BJ (cell line): Measurements from ENCODE around the gene RAP1GAP. TPM values are rescaled to one million over a fixed set of nuclear protein-coding genes. Genes with fewer than 3 reads are reported as not detected.

Experiments
- CTCF ChIA-PET: fragments of 350-600 bp; formaldehyde crosslinking; extraction: SDS; loops from one replicate; lab custom pipeline; 2021; ENCODE audit warnings: antibody characterized with exemption, inconsistent platforms; lab: Yijun Ruan, JAX
- POLR2A ChIA-PET: fragments of 300-600 bp; sonication (Branson Sonifier 250); formaldehyde crosslinking; extraction: SDS; loops from one replicate; lab custom pipeline; 2021; ENCODE audit warnings: antibody characterized with exemption; lab: Charles Lee
- DNase-seq: peaks from one replicate; pipeline ENCODE4 v3.0.0-alpha.2; 2011; ENCODE audit warnings: low read depth
- H3K27me3 ChIP-seq: 2 replicates; pipeline ENCODE4 v1.6.0; 2011; ENCODE audit warnings: low read length; ENCODE audit not compliant: control insufficient read depth, insufficient read depth
- H3K36me3 ChIP-seq: 2 replicates; pipeline ENCODE4 v1.5.1; 2011; ENCODE audit warnings: low read length; ENCODE audit not compliant: control insufficient read depth, insufficient read depth
- H3K4me3 ChIP-seq: 2 replicates; pipeline ENCODE4 v1.5.1; 2011; ENCODE audit warnings: low read depth, mild to moderate bottlenecking, control low read depth, low read length
- CTCF ChIP-seq: IDR thresholded peaks from 2 replicates; pipeline ENCODE4 v1.5.1; 2011; ENCODE audit warnings: low read depth, mild to moderate bottlenecking, control low read depth, inconsistent platforms, low read length, moderate library complexity; ENCODE audit not compliant: insufficient read depth
- polyA minus RNA-seq: library from RNA; depleted of rRNA, polyadenylated mRNA; stranded (reverse); fragments of >200 nt; gene quantifications from 2 replicates; pipeline ENCODE4 v1.2.3, GENCODE V29; 2011; rRNA and poly(A)+ RNA removed
- polyA plus RNA-seq: library from polyadenylated mRNA; depleted of rRNA; stranded (reverse); fragments of >200 nt; gene quantifications from 2 replicates; pipeline ENCODE4 v1.2.3, GENCODE V29; 2011; rRNA removed

Gene RAP1GAP
- polyA plus RNA-seq, result 0.16 and 0.31 TPM in 2 replicates
- polyA minus RNA-seq, result 0.19 TPM in 1 of 2 replicates, not detected in the other

GRCh38 chr1:21669258-21670058 is at the start of gene RAP1GAP:
Gene RAP1GAP, minus strand, starts transcription at chr1:21669357. Its CDS starts 49,325 bp downstream, at chr1:21620032.
- 0 out of 2 replicates have a peak within 1 kb of the TSS, but pooled peaks have one; percentile 10 for H3K4me3 ChIP-seq

GRCh38 chr1:21716169-21716568 is 47.0 kb upstream of the RAP1GAP start:
- Histone ChIP-seq H3K27me3 (no peaks in the 10 kb centered on the region), H3K36me3 (peaks cover 15% of the 10 kb centered on the region), H3K4me3 (no peak overlapping the region)
- ChIA-PET POLR2A (no interaction called here), CTCF (no interaction called here)
- TF ChIP-seq CTCF, result no peak
- no peak for DNase-seq

More at GRCh38 chr1:21669258-21670058, at the start of gene RAP1GAP:
- POLR2A ChIA-PET, result no interaction called here
- Histone ChIP-seq H3K36me3 (no peaks in the 10 kb centered on the region), H3K27me3 (peaks cover 40% of the 10 kb centered on the region)
- peak; percentile 11; the same call in 1 of the 2 replicates for TF ChIP-seq CTCF
- DNase-seq, result no peak
- CTCF ChIA-PET, result interaction anchor here (2.2 kb wide), 1 partner anchor 10 kb away, joined by 9 read pairs; no protein-coding TSS in a partner anchor

GRCh38 chr1:21707891-21708290 is 38.7 kb upstream of the RAP1GAP start:
- no peak for TF ChIP-seq CTCF
- no peak for DNase-seq
- CTCF ChIA-PET, result no interaction called here
- POLR2A ChIA-PET, result no interaction called here
- no peak overlapping the region for H3K4me3 ChIP-seq
- H3K36me3 ChIP-seq, result peaks cover 10% of the 10 kb centered on the region
- no peaks in the 10 kb centered on the region for H3K27me3 ChIP-seq

GRCh38 chr1:21707086-21707840 is 38.1 kb upstream of the RAP1GAP start:
- Histone ChIP-seq H3K36me3 (peaks cover 10% of the 10 kb centered on the region), H3K4me3 (no peak overlapping the region), H3K27me3 (no peaks in the 10 kb centered on the region)
- no peak for DNase-seq
- ChIA-PET POLR2A (no interaction called here), CTCF (no interaction called here)
- TF ChIP-seq CTCF, result no peak
